ENCODE results near the gene GPR176.

- TF ChIP-seq POLR2AphosphoS5 (IDR thresholded peaks at IDR 0.05; ENCODE audit: low read depth, low read length) (no peak), POLR2A (IDR thresholded peaks at IDR 0.05; ENCODE audit: low read depth, low read length) (no peak), TAF1 (IDR thresholded peaks at IDR 0.05; ENCODE audit: low read depth, low read length) (no peak), POU2F2 (IDR thresholded peaks at IDR 0.05; ENCODE audit: low read depth, low read length) (no peak), SPI1 (IDR thresholded peaks at IDR 0.05; ENCODE audit: low read depth, low read length) (no peak)
These were observed 39.3 kb upstream of the GPR176 start for GRCh38 chr15:39959411-39959810.
